Lower lobe of right lung (tissue), 2 donors: ENCODE data around the gene GNB5. TPM values are rescaled to one million over a fixed set of nuclear protein-coding genes. Genes with fewer than 3 reads are reported as not detected.

Source experiments
- ATAC-seq, 2 donors: fragments of 200-7000 bp; cut with Tn5 transposase; one replicate each; pipeline ENCODE4 v1.9.1; 2020 to 2022; ENCODE audit warnings: mild to moderate bottlenecking in 2 of 2, moderate library complexity in 2 of 2
- DNase-seq: peaks from one replicate; pipeline ENCODE4 v3.0.0-alpha.2; 2020
- H3K27ac ChIP-seq: fragments of 200-600 bp; one replicate; pipeline ENCODE4 v1.8.0; 2022
- H3K27me3 ChIP-seq: fragments of 200-600 bp; one replicate; pipeline ENCODE4 v1.8.0; 2022; ENCODE audit warnings: low read depth
- H3K36me3 ChIP-seq: fragments of 200-600 bp; one replicate; pipeline ENCODE4 v1.8.0; 2022; ENCODE audit warnings: mild to moderate bottlenecking
- H3K4me1 ChIP-seq: fragments of 200-600 bp; one replicate; pipeline ENCODE4 v1.8.0; 2022
- H3K4me3 ChIP-seq: fragments of 200-600 bp; one replicate; pipeline ENCODE4 v1.8.0; 2022; ENCODE audit warnings: mild to moderate bottlenecking
- H3K9me3 ChIP-seq: fragments of 200-600 bp; one replicate; pipeline ENCODE4 v1.8.0; 2022
- CTCF ChIP-seq: fragments of 200-600 bp; IDR thresholded peaks from one replicate; pipeline ENCODE4 v1.8.0; 2022; ENCODE audit warnings: antibody characterized with exemption, mild to moderate bottlenecking
- intact Hi-C: fragments of 100-400 bp; cut with DNase I; formaldehyde crosslinking; loops from one replicate; pipeline ENCODE4 v1.11.0; 2022
- total RNA-seq: library from RNA; stranded (reverse); fragmentation: NEBNext Ultra II Directional; extraction: Animal tissue kit (Norgen Biotek cat#: 25700); gene quantifications from one replicate; pipeline ENCODE4 v1.2.1, GENCODE V29; 2021
- donor health status: DM: no; HTN: yes; CAD: no; lungs with severe emphysema.

The GNB5 gene
- total RNA-seq, 1 donor from 2014 or later: 14.1 TPM

DNA sequence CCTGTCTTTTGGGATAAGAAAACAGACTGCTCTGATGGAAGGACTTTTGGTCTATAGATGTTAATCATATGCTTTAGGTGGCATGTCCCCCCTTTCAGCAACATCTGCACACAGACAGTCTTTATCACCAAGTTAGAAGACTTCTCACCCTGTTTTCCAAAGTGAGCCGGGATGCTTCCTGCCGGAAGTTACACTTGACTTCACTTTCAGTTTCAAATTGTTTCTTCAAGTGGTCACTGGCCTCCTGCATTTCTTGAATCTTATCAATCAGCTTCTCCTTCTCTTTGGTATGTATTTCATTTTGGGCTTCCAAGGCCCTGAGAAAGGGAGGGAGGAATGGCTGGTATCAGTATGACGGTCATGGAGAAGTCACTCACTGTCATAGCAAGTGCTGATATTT lies 27.2 kb upstream of the GNB5 start:
- Histone ChIP-seq H3K4me3 (no peak overlapping the region), H3K9me3 (no peaks in the 10 kb centered on the region), H3K4me1 (no peaks in the 10 kb centered on the region), H3K27me3 (no peaks in the 10 kb centered on the region), H3K36me3 (peaks cover 49% of the 10 kb centered on the region), H3K27ac (no peak overlapping the region)
- intact Hi-C loops: no loop called here
- DNase-seq (no peak), ATAC-seq (no peak)
- TF ChIP-seq CTCF: no peak

DNA sequence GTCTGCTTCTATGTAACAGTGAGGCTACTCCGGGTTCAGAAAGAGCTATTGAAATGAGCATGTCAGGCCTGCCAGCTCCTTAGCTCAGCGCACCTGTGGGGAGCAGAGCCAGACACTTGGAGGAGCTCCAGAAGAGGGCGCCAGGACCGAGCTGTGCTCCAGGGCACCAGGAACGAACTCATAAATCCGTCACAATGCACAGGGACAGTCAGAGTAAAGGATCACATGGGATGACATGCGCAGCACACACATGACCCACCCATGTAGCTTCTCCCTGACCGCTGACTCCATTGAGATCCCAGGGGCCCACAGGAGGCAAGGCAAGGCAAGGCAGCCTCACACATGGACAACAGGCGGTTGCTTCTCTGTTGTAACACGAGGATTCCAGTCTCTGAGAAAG lies 26.0 kb upstream of the GNB5 start:
- peak; percentile 41 to 44 for ATAC-seq
- H3K9me3 ChIP-seq: no peaks in the 10 kb centered on the region
- H3K27ac ChIP-seq: no peak overlapping the region
- DNase-seq: no peak
- no peaks in the 10 kb centered on the region for H3K4me1 ChIP-seq
- intact Hi-C loops: no loop called here
- no peaks in the 10 kb centered on the region for H3K27me3 ChIP-seq
- no peak for TF ChIP-seq CTCF
- H3K36me3 ChIP-seq: peaks cover 50% of the 10 kb centered on the region
- H3K4me3 ChIP-seq: no peak overlapping the region

DNA sequence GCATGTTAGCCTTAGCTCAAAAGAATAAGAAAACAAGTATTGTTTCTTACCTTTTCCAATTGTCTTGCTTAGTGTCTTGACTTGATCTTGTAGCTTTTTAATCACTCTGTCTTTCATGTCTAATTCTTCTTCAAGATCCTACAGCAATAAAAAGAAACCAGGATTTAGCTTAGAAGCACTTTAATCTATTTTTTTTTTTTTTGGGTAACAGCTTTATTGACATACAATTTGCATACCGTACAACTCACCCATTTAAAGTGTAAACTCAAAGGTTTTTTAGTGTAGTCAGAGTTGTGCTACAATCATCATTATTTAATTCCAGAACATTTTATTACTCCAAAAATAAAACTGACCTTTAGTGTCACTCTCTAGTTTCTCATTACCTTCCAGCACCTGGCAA lies 23.4 kb upstream of the GNB5 start:
- H3K36me3 ChIP-seq: peaks cover 57% of the 10 kb centered on the region
- no peak for TF ChIP-seq CTCF
- DNase-seq (no peak), ATAC-seq (no peak)
- intact Hi-C loops: no loop called here
- H3K4me3 ChIP-seq: no peak overlapping the region
- no peaks in the 10 kb centered on the region for H3K9me3 ChIP-seq
- H3K27ac ChIP-seq: no peak overlapping the region
- no peaks in the 10 kb centered on the region for H3K4me1 ChIP-seq
- no peaks in the 10 kb centered on the region for H3K27me3 ChIP-seq

DNA sequence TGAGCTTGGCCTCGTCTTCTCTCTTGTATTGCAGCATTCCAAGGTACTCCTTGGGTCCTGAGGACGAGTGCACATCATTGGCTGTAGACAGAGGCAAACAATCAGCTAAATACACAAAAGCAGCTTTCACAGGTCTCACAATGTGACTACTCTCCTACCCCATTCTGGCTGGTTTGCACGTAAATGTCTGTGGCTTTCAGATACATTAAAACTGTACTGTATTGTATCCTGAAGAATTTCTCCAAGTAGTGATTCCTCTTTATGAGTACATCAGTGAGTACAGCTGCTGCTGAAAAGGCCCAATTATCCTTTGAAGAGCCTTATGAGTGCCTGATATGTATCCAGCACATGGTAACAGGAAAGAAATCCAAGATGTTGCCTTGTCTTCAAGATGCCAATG lies 22.0 kb upstream of the GNB5 start:
- no peak overlapping the region for H3K4me3 ChIP-seq
- H3K27me3 ChIP-seq: no peaks in the 10 kb centered on the region
- no peaks in the 10 kb centered on the region for H3K4me1 ChIP-seq
- no peak for ATAC-seq
- no peak for DNase-seq
- no peaks in the 10 kb centered on the region for H3K9me3 ChIP-seq
- H3K27ac ChIP-seq: no peak overlapping the region
- intact Hi-C loops: no loop called here
- peaks cover 62% of the 10 kb centered on the region for H3K36me3 ChIP-seq
- TF ChIP-seq CTCF: no peak

DNA sequence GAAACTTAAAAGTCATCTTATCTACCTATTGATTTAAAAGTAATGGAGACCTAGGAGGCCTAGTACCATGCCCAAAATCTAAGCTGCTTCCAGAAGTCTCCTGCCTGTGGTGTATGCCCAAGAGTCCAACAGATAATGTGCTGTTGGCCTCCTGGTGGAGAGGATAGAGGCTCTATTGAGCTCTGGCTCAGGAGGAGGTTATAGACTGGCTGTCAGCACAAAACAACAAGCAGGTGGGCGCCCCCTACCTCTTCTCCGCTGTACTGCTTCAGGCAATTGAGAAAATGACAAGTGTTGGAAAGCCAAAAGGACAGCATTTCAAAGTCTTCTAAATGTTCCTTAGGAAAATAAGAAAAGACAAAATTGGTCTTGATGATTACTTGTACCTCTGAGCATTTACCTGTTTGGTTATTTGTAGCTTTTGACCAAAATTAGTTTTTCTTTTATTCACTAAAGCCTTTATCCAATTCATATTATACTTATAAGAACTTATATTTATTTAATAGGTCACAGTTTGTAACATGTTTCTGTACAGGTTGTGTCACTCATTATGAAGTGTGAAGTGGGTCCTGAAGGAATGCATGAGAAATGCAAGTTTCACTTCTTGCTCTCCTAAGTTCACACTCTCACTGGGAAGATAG lies 17.2 kb upstream of the GNB5 start:
- no peaks in the 10 kb centered on the region for H3K4me1 ChIP-seq
- H3K27me3 ChIP-seq: no peaks in the 10 kb centered on the region
- intact Hi-C loops: no loop called here
- no peaks in the 10 kb centered on the region for H3K9me3 ChIP-seq
- peak; percentile 66 for TF ChIP-seq CTCF
- ATAC-seq (peak; percentile 69 to 80), DNase-seq (peak; percentile 58)
- H3K4me3 ChIP-seq: no peak overlapping the region
- H3K36me3 ChIP-seq: peaks cover 73% of the 10 kb centered on the region
- H3K27ac ChIP-seq: no peak overlapping the region
